A549 treated with GW870086 at 1 μM for 4 hours (cell line): Measurements from ENCODE around the gene C11orf16. TPM values are rescaled to one million over a fixed set of nuclear protein-coding genes. Genes with fewer than 3 reads are reported as not detected.

Experiments
- total RNA-seq: library from RNA; stranded (reverse); fragments of 200-300 nt; extraction: Qiagen RNA extraction; gene quantifications from 5 replicates; pipeline ENCODE4 v1.2.3, GENCODE V29; 2022; ENCODE audit warnings: low read depth

Gene C11orf16
- total RNA-seq, result not detected in 5 replicates

GRCh38 chr11:8932564-8933180 is at the start of gene C11orf16:
C11orf16 (minus strand) TSS chr11:8932947; CDS start chr11:8932308, 639 bp downstream.

GRCh38 chr11:8964324-8965320 is 31.9 kb upstream of the C11orf16 start, which contains the start of gene TMEM9B:
TMEM9B (minus strand) TSS chr11:8964442; CDS start chr11:8964313, 129 bp downstream.

GRCh38 chr11:8942518-8943066 is 9.8 kb upstream of the C11orf16 start, which contains the start of gene ASCL3:
ASCL3 (minus strand) TSS chr11:8943016; CDS start chr11:8938161, 4,855 bp downstream.

GRCh38 chr11:8911029-8911823 is 21.5 kb downstream of the C11orf16 start, which contains the start of gene AKIP1:
AKIP1 (plus strand) TSS chr11:8911189; CDS start chr11:8911450, 261 bp downstream.

Other genes with a start within 250 kb of the C11orf16 start
- 35.9 to 46.5 TPM (median 42.9 TPM) in 5 replicates for gene AKIP1, start 21.8 kb downstream of the C11orf16 start, total RNA-seq
- gene ASCL3, start 10.1 kb upstream of the C11orf16 start, total RNA-seq, result not detected in 5 replicates
- gene TMEM9B, start 31.5 kb upstream of the C11orf16 start, total RNA-seq, result 34.0 to 39.7 TPM (median 38.1 TPM) in 5 replicates
- 0.63 to 1.1 TPM (median 0.92 TPM) in 5 replicates for gene NRIP3, start 71.1 kb upstream of the C11orf16 start, total RNA-seq
- 0.31 to 0.89 TPM (median 0.75 TPM) in 5 replicates for gene SCUBE2, start 158.7 kb upstream of the C11orf16 start, total RNA-seq